ENCODE measurements around the gene GPR152.

- TF ChIP-seq SIN3A (conservative IDR thresholded peaks at IDR 0.05 in 1 of 2, IDR thresholded peaks at IDR 0.05 in 1 of 2; ENCODE audit: low read depth in 1 of 2, low read length in 2 of 2) (0 out of 4 replicates have a peak, but pooled peaks of 1 of the 2 experiments have one; percentile 40), POLR2AphosphoS5 (IDR thresholded peaks at IDR 0.05; ENCODE audit: low read depth, low read length) (peak; percentile 76), KDM1A (IDR thresholded peaks at IDR 0.05; ENCODE audit: borderline replicate concordance, low read length) (no peak), GABPA (IDR thresholded peaks at IDR 0.05; ENCODE audit: borderline replicate concordance, insufficient read depth, low read length) (no peak), BRCA1 (IDR thresholded peaks at IDR 0.05; ENCODE audit: low read depth, low read length) (no peak), USF2 (IDR thresholded peaks at IDR 0.05; ENCODE audit: low read length) (no peak), RAD21 (IDR thresholded peaks at IDR 0.05 in 1 of 2, conservative IDR thresholded peaks at IDR 0.05 in 1 of 2; ENCODE audit: low read depth in 2 of 2, low read length in 2 of 2) (0 out of 4 replicates have a peak, but pooled peaks of 1 of the 2 experiments have one; percentile 0), ZNF274 (IDR thresholded peaks at IDR 0.05; ENCODE audit: borderline replicate concordance, extremely low read depth, low read length) (no peak), CREB1 (IDR thresholded peaks at IDR 0.05) (no peak), SUZ12 (IDR thresholded peaks at IDR 0.05; ENCODE audit: low read length) (no peak), POLR2A (IDR thresholded peaks at IDR 0.05; ENCODE audit: control extremely low read depth in 1 of 2, low read depth in 2 of 2, low read length in 2 of 2) (peak in 1 of 2 experiments; percentile 72; a peak in 1 of 3 replicates), TAF1 (IDR thresholded peaks at IDR 0.05; ENCODE audit: low read depth, low read length) (peak; percentile 74), SRF (IDR thresholded peaks at IDR 0.05; ENCODE audit: low read depth, low read length) (no peak)
- TF ChIP-seq, protein P1, sequence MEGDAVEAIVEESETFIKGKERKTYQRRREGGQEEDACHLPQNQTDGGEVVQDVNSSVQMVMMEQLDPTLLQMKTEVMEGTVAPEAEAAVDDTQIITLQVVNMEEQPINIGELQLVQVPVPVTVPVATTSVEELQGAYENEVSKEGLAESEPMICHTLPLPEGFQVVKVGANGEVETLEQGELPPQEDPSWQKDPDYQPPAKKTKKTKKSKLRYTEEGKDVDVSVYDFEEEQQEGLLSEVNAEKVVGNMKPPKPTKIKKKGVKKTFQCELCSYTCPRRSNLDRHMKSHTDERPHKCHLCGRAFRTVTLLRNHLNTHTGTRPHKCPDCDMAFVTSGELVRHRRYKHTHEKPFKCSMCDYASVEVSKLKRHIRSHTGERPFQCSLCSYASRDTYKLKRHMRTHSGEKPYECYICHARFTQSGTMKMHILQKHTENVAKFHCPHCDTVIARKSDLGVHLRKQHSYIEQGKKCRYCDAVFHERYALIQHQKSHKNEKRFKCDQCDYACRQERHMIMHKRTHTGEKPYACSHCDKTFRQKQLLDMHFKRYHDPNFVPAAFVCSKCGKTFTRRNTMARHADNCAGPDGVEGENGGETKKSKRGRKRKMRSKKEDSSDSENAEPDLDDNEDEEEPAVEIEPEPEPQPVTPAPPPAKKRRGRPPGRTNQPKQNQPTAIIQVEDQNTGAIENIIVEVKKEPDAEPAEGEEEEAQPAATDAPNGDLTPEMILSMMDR (IDR thresholded peaks at IDR 0.05; ENCODE audit: control extremely low read depth in 1 of 3, insufficient read depth in 1 of 3, low read depth in 1 of 3, low read length in 3 of 3), result peak in 1 of 3 experiments; percentile 37; a peak in 1 of 4 replicates
These were observed 50.9 kb downstream of the GPR152 start, which contains the start of gene PPP1CA for GRCh38 chr11:67401495-67402191.

Data from H1 (cell line).